Upper lobe of right lung (tissue), 1 donor: ENCODE data around the gene CCDC191. TPM values are rescaled to one million over a fixed set of nuclear protein-coding genes. Genes with fewer than 3 reads are reported as not detected.

Source experiments
- ATAC-seq: fragments of 200-7000 bp; cut with Tn5 transposase; one replicate; pipeline ENCODE4 v1.9.1; 2020; ENCODE audit warnings: mild to moderate bottlenecking, moderate library complexity
- DNase-seq: peaks from one replicate; pipeline ENCODE4 v3.0.0-alpha.2; 2020
- H3K27ac ChIP-seq: fragments of 200-600 bp; one replicate; pipeline ENCODE4 v1.8.0; 2022
- H3K27me3 ChIP-seq: fragments of 200-600 bp; one replicate; pipeline ENCODE4 v1.8.0; 2022; ENCODE audit warnings: mild to moderate bottlenecking
- H3K36me3 ChIP-seq: fragments of 200-600 bp; one replicate; pipeline ENCODE4 v1.8.0; 2022
- H3K4me1 ChIP-seq: fragments of 200-600 bp; one replicate; pipeline ENCODE4 v1.8.0; 2022
- H3K4me3 ChIP-seq: fragments of 200-600 bp; one replicate; pipeline ENCODE4 v1.8.0; 2022; ENCODE audit warnings: mild to moderate bottlenecking
- H3K9me3 ChIP-seq: fragments of 200-600 bp; one replicate; pipeline ENCODE4 v1.8.0; 2022
- intact Hi-C: fragments of 100-400 bp; cut with DNase I; formaldehyde crosslinking; loops from one replicate; pipeline ENCODE4 v1.11.0; 2022
- total RNA-seq: library from RNA; stranded (reverse); fragmentation: NEBNext Ultra II Directional; extraction: Animal tissue kit (Norgen Biotek cat#: 25700); gene quantifications from one replicate; pipeline ENCODE4 v1.2.1, GENCODE V29; 2021
- TF ChIP-seq, protein P1 (sequence below): fragments of 200-600 bp; IDR thresholded peaks from one replicate; pipeline ENCODE4 v1.8.0; 2022; ENCODE audit warnings: antibody characterized with exemption
- donor health status: DM: no; HTN: yes; CAD: no; lungs with severe emphysema.

CCDC191 gene
- total RNA-seq, 1 donor from 2014 or later: 4.1 TPM

- Histone ChIP-seq H3K4me3 (no peak overlapping the region), H3K36me3 (peaks cover 15% of the 10 kb centered on the region), H3K27ac (no peak overlapping the region), H3K4me1 (no peaks in the 10 kb centered on the region), H3K27me3 (no peaks in the 10 kb centered on the region), H3K9me3 (no peaks in the 10 kb centered on the region)
- TF ChIP-seq, protein P1, sequence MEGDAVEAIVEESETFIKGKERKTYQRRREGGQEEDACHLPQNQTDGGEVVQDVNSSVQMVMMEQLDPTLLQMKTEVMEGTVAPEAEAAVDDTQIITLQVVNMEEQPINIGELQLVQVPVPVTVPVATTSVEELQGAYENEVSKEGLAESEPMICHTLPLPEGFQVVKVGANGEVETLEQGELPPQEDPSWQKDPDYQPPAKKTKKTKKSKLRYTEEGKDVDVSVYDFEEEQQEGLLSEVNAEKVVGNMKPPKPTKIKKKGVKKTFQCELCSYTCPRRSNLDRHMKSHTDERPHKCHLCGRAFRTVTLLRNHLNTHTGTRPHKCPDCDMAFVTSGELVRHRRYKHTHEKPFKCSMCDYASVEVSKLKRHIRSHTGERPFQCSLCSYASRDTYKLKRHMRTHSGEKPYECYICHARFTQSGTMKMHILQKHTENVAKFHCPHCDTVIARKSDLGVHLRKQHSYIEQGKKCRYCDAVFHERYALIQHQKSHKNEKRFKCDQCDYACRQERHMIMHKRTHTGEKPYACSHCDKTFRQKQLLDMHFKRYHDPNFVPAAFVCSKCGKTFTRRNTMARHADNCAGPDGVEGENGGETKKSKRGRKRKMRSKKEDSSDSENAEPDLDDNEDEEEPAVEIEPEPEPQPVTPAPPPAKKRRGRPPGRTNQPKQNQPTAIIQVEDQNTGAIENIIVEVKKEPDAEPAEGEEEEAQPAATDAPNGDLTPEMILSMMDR: no peak
- intact Hi-C loops: no loop called here
- no peak for DNase-seq
- no peak for ATAC-seq
Measured at GRCh38 chr3:113983544-113983943, 72.8 kb downstream of the CCDC191 start.

DNA sequence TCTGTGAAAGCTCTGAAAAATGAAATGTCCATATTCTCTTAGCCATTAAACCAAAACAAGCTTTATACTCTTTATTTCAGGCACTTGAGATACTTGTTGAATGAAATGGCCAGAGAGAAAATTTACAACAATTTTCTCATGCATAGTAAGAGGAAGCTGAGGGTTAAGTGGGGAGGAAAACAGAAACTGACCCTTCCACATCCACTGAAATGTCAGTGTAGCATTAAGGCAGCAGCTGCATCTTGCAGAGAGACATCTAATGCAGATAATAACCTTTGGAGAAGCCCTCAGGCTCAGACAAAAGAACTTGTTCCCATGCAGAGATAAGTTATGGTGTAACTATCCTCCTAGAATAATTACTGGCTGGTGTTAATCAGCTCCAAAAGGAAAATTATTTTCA, 74.5 kb downstream of the CCDC191 start:
- TF ChIP-seq, protein P1: no peak
- H3K27ac ChIP-seq: no peak overlapping the region
- H3K36me3 ChIP-seq: peaks cover 26% of the 10 kb centered on the region
- H3K4me1 ChIP-seq: no peaks in the 10 kb centered on the region
- intact Hi-C loops: no loop called here
- no peak overlapping the region for H3K4me3 ChIP-seq
- H3K27me3 ChIP-seq: no peaks in the 10 kb centered on the region
- ATAC-seq (no peak), DNase-seq (no peak)
- H3K9me3 ChIP-seq: no peaks in the 10 kb centered on the region

DNA sequence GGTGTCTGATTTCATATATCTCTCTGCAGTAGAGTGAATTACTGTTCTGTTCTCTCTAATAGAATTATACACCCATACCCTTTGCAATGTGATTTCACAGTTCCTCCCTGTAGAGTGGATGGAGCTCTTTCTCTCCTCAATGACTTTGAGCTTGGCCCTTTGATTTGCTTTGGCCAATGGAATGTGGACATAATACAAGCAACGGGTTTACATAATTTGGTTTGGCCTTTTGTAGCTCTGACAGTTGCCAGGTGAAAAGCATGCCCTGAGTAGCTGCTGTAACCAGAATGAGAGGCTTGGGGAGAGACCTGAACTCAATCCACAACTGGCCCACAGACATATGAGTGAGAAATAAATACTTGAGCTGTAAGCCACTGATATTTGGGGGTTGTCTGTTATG, 76.4 kb downstream of the CCDC191 start:
- Histone ChIP-seq H3K27ac (no peak overlapping the region), H3K36me3 (peaks cover 26% of the 10 kb centered on the region), H3K27me3 (no peaks in the 10 kb centered on the region), H3K4me1 (no peaks in the 10 kb centered on the region), H3K4me3 (no peak overlapping the region), H3K9me3 (no peaks in the 10 kb centered on the region)
- TF ChIP-seq, protein P1: no peak
- no peak for DNase-seq
- no peak for ATAC-seq
- intact Hi-C loops: no loop called here

GRCh38 chr3:113977822-113978221, 78.5 kb downstream of the CCDC191 start:
- no peak overlapping the region for H3K27ac ChIP-seq
- H3K36me3 ChIP-seq: peaks cover 26% of the 10 kb centered on the region
- no peaks in the 10 kb centered on the region for H3K27me3 ChIP-seq
- no peak overlapping the region for H3K4me3 ChIP-seq
- intact Hi-C loops: no loop called here
- ATAC-seq (no peak), DNase-seq (no peak)
- peaks cover 6% of the 10 kb centered on the region for H3K9me3 ChIP-seq
- TF ChIP-seq, protein P1: no peak
- no peaks in the 10 kb centered on the region for H3K4me1 ChIP-seq

GRCh38 chr3:113968986-113969385, 87.3 kb downstream of the CCDC191 start:
- ATAC-seq: peak; percentile 78
- intact Hi-C loops: no loop called here
- H3K9me3 ChIP-seq: peaks cover 7% of the 10 kb centered on the region

DNA sequence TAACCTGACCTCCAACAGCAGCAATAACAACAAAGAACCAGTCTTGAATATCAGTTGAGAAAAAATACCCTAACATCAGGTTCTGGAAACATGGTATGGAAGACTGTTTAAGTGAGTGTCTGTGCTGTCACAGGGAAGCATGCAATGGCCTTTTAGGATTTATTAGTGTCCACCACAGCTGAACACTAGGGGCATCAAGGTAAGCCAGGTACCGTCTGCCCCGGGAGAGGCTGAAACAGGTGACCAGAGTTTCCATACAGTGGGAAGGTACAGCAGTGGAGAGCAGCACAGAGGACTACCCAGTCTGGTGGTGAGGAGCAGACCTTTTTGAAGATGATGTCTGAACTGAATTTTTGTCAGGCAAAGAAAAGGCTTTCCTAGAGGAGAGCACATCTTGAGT, 90.2 kb downstream of the CCDC191 start:
- peak; percentile 26 for ATAC-seq
- H3K9me3 ChIP-seq: no peaks in the 10 kb centered on the region
- intact Hi-C loops: no loop called here
- no peak for DNase-seq
- TF ChIP-seq, protein P1: no peak
- H3K27ac ChIP-seq: no peak overlapping the region
- H3K36me3 ChIP-seq: no peaks in the 10 kb centered on the region
- no peaks in the 10 kb centered on the region for H3K27me3 ChIP-seq
- H3K4me3 ChIP-seq: no peak overlapping the region
- no peaks in the 10 kb centered on the region for H3K4me1 ChIP-seq

More at GRCh38 chr3:113968986-113969385, 87.3 kb downstream of the CCDC191 start:
- Histone ChIP-seq H3K4me3 (no peak overlapping the region), H3K4me1 (no peaks in the 10 kb centered on the region), H3K27ac (no peak overlapping the region), H3K36me3 (no peaks in the 10 kb centered on the region), H3K27me3 (no peaks in the 10 kb centered on the region)
- TF ChIP-seq, protein P1: no peak
- no peak for DNase-seq
